MCF 10A (cell line): ENCODE data around the gene GPC3. TPM values are rescaled to one million over a fixed set of nuclear protein-coding genes. Genes with fewer than 3 reads are reported as not detected.

Experiments used
- Bru-seq: library from RNA; stranded (reverse); fragments of 400-500 nt; gene quantifications from one replicate; lab custom pipeline; 2021; lab: Mats Ljungman, UMichigan
- BruChase-seq, 2 experiments: library from RNA; stranded (reverse); fragments of 400-500 nt; gene quantifications; one replicate each; lab custom pipeline; 2021; lab: Mats Ljungman, UMichigan
- BruUV-seq: library from RNA; stranded (reverse); fragments of 400-500 nt; replicated peaks from 2 replicates; lab custom pipeline; 2021; lab: Mats Ljungman, UMichigan
- CTCF ChIA-PET: fragments of 300-600 bp; sonication (Branson Sonifier 250); formaldehyde crosslinking; extraction: SDS; loops from one replicate; lab custom pipeline; 2021; ENCODE audit warnings: antibody characterized with exemption, inconsistent platforms; lab: Yijun Ruan, JAX
- POLR2A ChIA-PET: fragments of 300-600, 350-650 bp; sonication (Branson Sonifier 250); formaldehyde crosslinking; extraction: SDS; loops from one replicate; lab custom pipeline; 2020; ENCODE audit warnings: antibody characterized with exemption, inconsistent platforms; lab: Yijun Ruan, JAX
- DNase-seq: peaks from one replicate; pipeline ENCODE4 v3.0.0-alpha.2; 2018; ENCODE audit not compliant: unreplicated experiment
- H3K27ac Mint-ChIP-seq: one replicate; pipeline ENCODE4 v1.8.0; 2022; ENCODE audit warnings: mild to moderate bottlenecking, low read depth, mixed read lengths; ENCODE audit not compliant: unreplicated experiment
- H3K27me3 Mint-ChIP-seq: one replicate; pipeline ENCODE4 v1.8.0; 2022; ENCODE audit warnings: mixed read lengths; ENCODE audit not compliant: insufficient read depth, unreplicated experiment
- H3K36me3 Mint-ChIP-seq: one replicate; pipeline ENCODE4 v1.8.0; 2022; ENCODE audit warnings: mild to moderate bottlenecking, moderate library complexity, mixed read lengths; ENCODE audit not compliant: insufficient read depth, unreplicated experiment
- H3K4me1 Mint-ChIP-seq: one replicate; pipeline ENCODE4 v1.8.0; 2022; ENCODE audit warnings: mixed read lengths; ENCODE audit not compliant: insufficient read depth, unreplicated experiment
- H3K4me3 Mint-ChIP-seq: one replicate; pipeline ENCODE4 v1.8.0; 2022; ENCODE audit warnings: mild to moderate bottlenecking, moderate library complexity, mixed read lengths; ENCODE audit not compliant: unreplicated experiment
- H3K9me3 Mint-ChIP-seq: one replicate; pipeline ENCODE4 v1.8.0; 2022; ENCODE audit warnings: mixed read lengths; ENCODE audit not compliant: unreplicated experiment
- intact Hi-C: fragments of 100-400 bp; cut with micrococcal nuclease; formaldehyde crosslinking; loops from 2 replicates; pipeline ENCODE4 v1.14.1; 2022
- long read RNA-seq: library from polyadenylated mRNA; stranded (forward); transcript quantifications from one replicate; pipeline ENCODE4 v2.0.0, GENCODE V29; 2022
- total RNA-seq: library from RNA; stranded (reverse); gene quantifications from 2 replicates; pipeline ENCODE4 v1.2.3, GENCODE V29; 2022
- TF ChIP-seq, protein P1 (sequence below): fragments of 200-600 bp; IDR thresholded peaks from one replicate; pipeline ENCODE4 v1.8.0; 2022; ENCODE audit warnings: antibody characterized with exemption, mild to moderate bottlenecking; ENCODE audit not compliant: unreplicated experiment

GPC3 gene
- total RNA-seq (0.32 and 0.37 TPM in 2 replicates), Bru-seq, nascent RNA (percentile 5 among the genes with signal in this experiment), BruChase-seq, experiment 1, labeled RNA remaining after a 6-hour chase (percentile 0 among the genes with signal in this experiment), BruChase-seq, experiment 2, labeled RNA remaining after a 2-hour chase (percentile 1 among the genes with signal in this experiment)
- long read RNA-seq, partial matches to known transcripts: 0 of 1 reads
- long read RNA-seq, other reads (novel, unspliced or antisense): 0 of 1 reads

DNA sequence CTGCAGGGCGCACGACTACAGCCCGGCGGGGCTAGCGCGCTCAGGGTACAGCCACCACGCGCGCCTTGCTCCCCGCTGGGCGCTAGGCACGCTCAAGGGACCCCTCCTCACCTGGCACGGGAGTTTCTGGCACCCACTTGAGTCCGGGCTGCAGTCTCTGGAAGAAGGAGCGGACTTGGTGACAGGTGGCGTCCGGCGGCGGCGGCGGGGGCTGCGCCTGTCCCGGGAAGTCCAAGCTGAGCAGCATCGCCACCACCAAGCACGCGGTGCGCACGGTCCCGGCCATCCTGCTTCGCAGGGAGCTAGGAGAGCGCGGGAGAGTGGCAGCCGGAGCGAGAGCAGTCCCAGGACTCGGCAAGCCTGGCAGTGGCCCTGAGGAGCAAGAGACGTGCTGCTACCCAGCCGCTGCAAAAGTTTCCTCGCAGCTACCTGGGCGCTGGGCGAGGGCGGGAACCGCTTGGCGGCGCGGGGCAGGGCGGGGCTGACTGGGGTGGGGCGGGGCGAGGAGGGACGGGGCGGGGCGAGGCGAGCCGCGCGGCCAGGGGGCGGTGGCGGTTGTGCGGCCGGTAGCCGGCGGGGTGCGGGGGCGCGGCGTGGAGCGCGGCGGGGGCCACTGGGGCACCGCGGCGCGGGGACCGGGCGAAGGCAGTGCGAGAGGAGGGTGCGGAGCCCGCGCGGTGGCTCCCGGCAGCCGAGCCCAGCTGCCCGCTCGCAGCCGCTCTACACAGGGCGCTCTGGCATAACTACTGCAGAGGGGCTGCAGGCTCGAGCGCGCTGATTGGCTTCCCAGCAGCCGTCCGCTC is at the start of gene GPC3:
GPC3 (minus strand) TSS at position 431 of the 803 bp plus-strand sequence.
- H3K9me3 Mint-ChIP-seq: no peaks in the 10 kb centered on the region
- no TSS peak for BruUV-seq
- H3K36me3 Mint-ChIP-seq: no peaks in the 10 kb centered on the region
- DNase-seq: no peak
- intact Hi-C loops: no loop called here
- no peaks in the 10 kb centered on the region for H3K4me1 Mint-ChIP-seq
- H3K4me3 Mint-ChIP-seq: peak within 1 kb of the TSS; percentile 68
- peaks cover 44% of the 10 kb centered on the region for H3K27me3 Mint-ChIP-seq
- no peak within 1 kb of the TSS for H3K27ac Mint-ChIP-seq
- TF ChIP-seq, protein P1, sequence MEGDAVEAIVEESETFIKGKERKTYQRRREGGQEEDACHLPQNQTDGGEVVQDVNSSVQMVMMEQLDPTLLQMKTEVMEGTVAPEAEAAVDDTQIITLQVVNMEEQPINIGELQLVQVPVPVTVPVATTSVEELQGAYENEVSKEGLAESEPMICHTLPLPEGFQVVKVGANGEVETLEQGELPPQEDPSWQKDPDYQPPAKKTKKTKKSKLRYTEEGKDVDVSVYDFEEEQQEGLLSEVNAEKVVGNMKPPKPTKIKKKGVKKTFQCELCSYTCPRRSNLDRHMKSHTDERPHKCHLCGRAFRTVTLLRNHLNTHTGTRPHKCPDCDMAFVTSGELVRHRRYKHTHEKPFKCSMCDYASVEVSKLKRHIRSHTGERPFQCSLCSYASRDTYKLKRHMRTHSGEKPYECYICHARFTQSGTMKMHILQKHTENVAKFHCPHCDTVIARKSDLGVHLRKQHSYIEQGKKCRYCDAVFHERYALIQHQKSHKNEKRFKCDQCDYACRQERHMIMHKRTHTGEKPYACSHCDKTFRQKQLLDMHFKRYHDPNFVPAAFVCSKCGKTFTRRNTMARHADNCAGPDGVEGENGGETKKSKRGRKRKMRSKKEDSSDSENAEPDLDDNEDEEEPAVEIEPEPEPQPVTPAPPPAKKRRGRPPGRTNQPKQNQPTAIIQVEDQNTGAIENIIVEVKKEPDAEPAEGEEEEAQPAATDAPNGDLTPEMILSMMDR: no peak
- ChIA-PET CTCF (interaction anchor here (0.6 to 1.3 kb wide), 5 partner anchors 14 to 159 kb away, joined by 3 to 6 read pairs (median 4); no protein-coding TSS in a partner anchor), POLR2A (no interaction called here)

DNA sequence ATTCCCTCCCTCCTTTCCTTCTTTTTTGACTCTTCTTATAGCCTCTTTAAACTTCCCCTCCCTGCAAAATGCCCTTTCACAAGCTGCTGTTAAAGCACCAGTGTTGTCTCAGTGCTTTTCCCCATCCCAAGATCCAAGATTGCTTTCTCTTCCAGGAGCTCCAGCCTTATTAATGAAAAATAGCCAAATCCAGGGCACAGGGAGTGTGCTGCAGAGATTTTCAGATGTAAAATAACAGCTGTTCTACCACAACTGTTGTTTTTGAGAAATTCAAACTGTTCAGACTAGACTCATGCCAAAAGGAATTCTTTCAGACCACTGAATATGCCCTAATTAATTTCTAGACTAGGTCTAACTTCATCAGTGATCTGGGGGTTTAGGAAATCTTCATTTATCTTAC is 47.0 kb upstream of the GPC3 start:
- Mint-ChIP-seq H3K4me1 (no peaks in the 10 kb centered on the region), H3K27me3 (peaks cover 35% of the 10 kb centered on the region), H3K9me3 (no peaks in the 10 kb centered on the region), H3K4me3 (no peak overlapping the region), H3K27ac (no peak overlapping the region), H3K36me3 (no peaks in the 10 kb centered on the region)
- ChIA-PET CTCF (no interaction called here), POLR2A (interaction anchor here (0.7 kb wide), 1 partner anchor 353 kb away, joined by 3 read pairs; no protein-coding TSS in a partner anchor)
- BruUV-seq: no TSS peak
- TF ChIP-seq, protein P1: no peak
- intact Hi-C loops: no loop called here
- DNase-seq: no peak

GRCh38 chrX:134026565-134027311 is 41.3 kb upstream of the GPC3 start:
- BruUV-seq: no TSS peak
- intact Hi-C loops: loop anchor here (2.0 to 10.0 kb wide), 4 partner anchors 68 to 172 kb away; no protein-coding TSS in a partner anchor
- H3K36me3 Mint-ChIP-seq: no peaks in the 10 kb centered on the region
- peaks cover 44% of the 10 kb centered on the region for H3K27me3 Mint-ChIP-seq
- H3K27ac Mint-ChIP-seq: no peak overlapping the region
- no peak overlapping the region for H3K4me3 Mint-ChIP-seq
- ChIA-PET POLR2A (interaction anchor here (0.7 kb wide), 1 partner anchor 10 kb away, joined by 3 read pairs; no protein-coding TSS in a partner anchor), CTCF (interaction anchor here (0.6 to 4.2 kb wide), 35 partner anchors 9 to 1407 kb away, joined by 3 to 65 read pairs (median 4); partner anchors contain the start of gene GPC3)
- H3K9me3 Mint-ChIP-seq: no peaks in the 10 kb centered on the region
- TF ChIP-seq, protein P1: peak; percentile 42
- peak; percentile 70 for DNase-seq
- no peaks in the 10 kb centered on the region for H3K4me1 Mint-ChIP-seq
